Mesodermal cell (in vitro differentiated cells): ENCODE results near the gene SLC35A1.

Experiments
- H3K27ac ChIP-seq: 2 replicates; pipeline ENCODE4 v1.7.0; 2013; ENCODE audit warnings: mild to moderate bottlenecking, low read depth, low read length, moderate library complexity; ENCODE audit not compliant: severe bottlenecking
- H3K36me3 ChIP-seq: 2 replicates; pipeline ENCODE4 v1.7.1; 2013; ENCODE audit warnings: mild to moderate bottlenecking, low read length, moderate library complexity; ENCODE audit not compliant: control insufficient read depth, insufficient read depth
- H3K4me1 ChIP-seq: one replicate; pipeline ENCODE4 v1.7.1; 2013; ENCODE audit warnings: mild to moderate bottlenecking, low read length; ENCODE audit not compliant: insufficient read depth, control insufficient read depth, poor library complexity, severe bottlenecking
- H3K4me3 ChIP-seq: 2 replicates; pipeline ENCODE4 v1.7.0; 2013; ENCODE audit warnings: low read length, control low read depth, mild to moderate bottlenecking; ENCODE audit not compliant: insufficient read depth, poor library complexity, severe bottlenecking; ENCODE audit errors: extremely low read depth
- H3K9me3 ChIP-seq: 2 replicates; pipeline ENCODE4 v1.7.1; 2013; ENCODE audit warnings: mild to moderate bottlenecking, low read length, moderate library complexity; ENCODE audit not compliant: control insufficient read depth
- WGBS, 2 experiments: methylation state at CpG; one replicate each; pipeline ENCODE4 v1.1.5; 2013; ENCODE audit warnings: missing lambda C conversion rate in 2 of 2; ENCODE audit not compliant: insufficient coverage in 2 of 2; 5-methylcytosine and 5-hydroxymethylcytosine counted together

Gene SLC35A1

DNA sequence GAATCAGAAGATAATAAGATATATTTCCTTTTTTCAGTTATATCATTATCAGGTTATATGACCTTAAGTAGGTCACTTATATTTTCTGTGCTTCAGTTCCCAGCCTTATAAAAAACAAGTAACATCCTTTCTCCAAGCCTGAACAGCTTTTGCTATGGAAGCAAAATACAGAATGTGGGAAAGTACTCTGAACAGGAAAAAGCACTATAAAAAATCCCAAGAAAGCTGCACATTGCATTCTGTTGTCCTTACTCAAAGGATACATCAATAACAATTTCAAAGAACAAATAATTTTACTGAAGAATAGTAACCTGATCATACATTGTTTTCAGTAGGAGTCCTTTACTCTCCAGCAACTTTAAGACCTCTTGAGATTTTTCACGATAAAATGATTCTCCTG is 56.4 kb downstream of the SLC35A1 start:
- no peaks in the 10 kb centered on the region for H3K9me3 ChIP-seq
- no peak overlapping the region for H3K4me3 ChIP-seq
- no peak overlapping the region for H3K27ac ChIP-seq
- peaks cover 65% of the 10 kb centered on the region for H3K36me3 ChIP-seq
- H3K4me1 ChIP-seq, result no peaks in the 10 kb centered on the region
- WGBS, 2 experiments, result 100% methylated on average over 1 of the region's 1 CpG; no CpG with 5 or more reads in 1 of the 2 experiments

DNA sequence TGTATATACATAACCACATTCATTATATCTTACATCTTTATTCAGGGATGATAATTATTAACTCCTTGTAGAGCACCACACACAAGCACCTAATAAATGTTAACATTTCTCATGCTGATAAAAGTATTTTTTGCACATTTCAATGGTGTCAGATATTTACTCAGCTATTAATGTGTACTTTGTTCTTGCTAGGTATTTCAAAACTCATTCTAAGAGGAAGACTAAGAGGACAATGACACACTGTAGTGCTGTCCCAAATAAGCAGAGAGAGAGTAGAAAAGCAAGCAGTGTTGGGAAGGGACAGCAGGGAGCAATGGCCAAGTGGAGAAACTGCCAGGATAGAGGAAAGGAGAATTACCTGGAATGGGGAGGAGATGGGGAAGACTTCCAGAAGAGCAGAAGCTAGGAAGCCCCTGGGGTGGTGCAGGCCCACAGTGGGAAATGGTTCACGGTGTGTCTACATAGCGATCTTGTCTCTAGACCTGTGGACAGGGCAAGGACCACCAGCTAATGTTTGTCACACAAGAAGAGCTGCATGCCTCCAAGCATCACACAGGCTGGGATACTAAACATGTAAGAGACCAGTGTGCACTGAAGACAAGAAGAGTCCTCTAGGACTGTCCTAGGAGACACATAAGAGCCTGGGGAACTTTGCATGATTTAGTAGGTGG is 61.7 kb downstream of the SLC35A1 start:
- WGBS, 2 experiments, result 93 to 100% methylated on average over 2 of the region's 2 CpGs
- H3K36me3 ChIP-seq, result peaks cover 63% of the 10 kb centered on the region
- no peak overlapping the region for H3K4me3 ChIP-seq

DNA sequence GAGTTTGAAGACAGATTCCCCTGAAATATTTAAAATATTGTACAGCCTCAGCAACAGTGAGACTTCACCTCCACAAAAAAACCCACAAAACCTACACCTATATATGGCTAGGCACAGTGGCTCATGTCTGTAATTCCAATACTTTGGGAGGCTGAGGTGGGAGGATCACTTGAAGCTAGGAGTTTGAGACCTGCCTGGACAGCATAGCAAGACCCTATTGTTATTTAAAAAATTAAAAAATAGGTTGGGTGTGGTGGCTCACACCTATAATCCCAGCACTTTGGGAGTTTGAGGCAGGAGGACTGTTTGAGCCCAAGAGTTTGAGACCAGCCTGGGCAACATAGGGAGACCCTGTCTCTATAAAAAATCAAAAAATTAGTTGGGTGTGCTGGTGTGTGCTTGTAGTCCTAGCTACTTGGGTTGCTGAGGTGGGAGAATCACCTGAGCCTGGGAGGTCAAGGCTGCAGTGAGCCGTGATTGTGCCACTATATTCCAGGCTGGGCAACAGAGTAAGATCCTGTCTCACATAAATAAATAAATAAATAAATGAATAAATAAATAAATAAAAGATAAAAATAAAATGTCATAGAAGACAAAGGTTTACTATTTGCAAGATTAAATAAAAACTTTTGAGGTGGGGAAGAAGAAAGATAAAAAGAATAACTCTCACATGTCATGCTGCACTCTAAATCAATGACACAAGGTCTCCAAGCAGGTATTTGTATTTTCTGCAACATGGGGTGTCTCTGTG is 65.9 kb downstream of the SLC35A1 start:
- no CpG with 5 or more reads among the region's 1 CpG for WGBS, 2 experiments
- no peak overlapping the region for H3K4me3 ChIP-seq

More for the DNA sequence above, 61.7 kb downstream of the SLC35A1 start:
- Histone ChIP-seq H3K9me3 (no peaks in the 10 kb centered on the region), H3K4me1 (no peaks in the 10 kb centered on the region), H3K27ac (no peak overlapping the region)

DNA sequence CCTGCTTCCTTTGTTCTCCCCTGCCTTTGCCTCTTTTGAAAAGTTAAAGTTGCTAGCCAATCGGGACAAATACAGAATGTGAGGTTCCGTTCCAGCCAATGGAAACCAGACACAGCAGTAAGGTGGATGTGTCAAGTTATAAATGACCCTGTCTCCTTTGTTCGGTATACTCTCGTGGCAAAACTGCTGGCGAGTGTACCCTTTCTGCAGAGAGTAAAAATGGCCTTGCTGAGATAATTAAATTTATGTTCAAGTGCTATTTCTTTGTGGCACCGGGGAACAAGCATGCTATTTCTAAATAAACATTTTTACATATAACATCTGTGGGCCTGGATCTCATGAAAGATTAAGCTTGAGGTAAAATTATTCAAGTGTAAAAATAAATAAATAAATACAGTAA is 66.8 kb downstream of the SLC35A1 start:
- no peaks in the 10 kb centered on the region for H3K4me1 ChIP-seq
- peaks cover 75% of the 10 kb centered on the region for H3K36me3 ChIP-seq
- no peak overlapping the region for H3K27ac ChIP-seq
- H3K9me3 ChIP-seq, result peaks cover 7% of the 10 kb centered on the region
- no peak overlapping the region for H3K4me3 ChIP-seq
- WGBS, 2 experiments, result 95% methylated on average over 3 to 4 of the region's 6 CpGs

More for the DNA sequence above, 65.9 kb downstream of the SLC35A1 start:
- peaks cover 7% of the 10 kb centered on the region for H3K9me3 ChIP-seq
- H3K4me1 ChIP-seq, result no peaks in the 10 kb centered on the region
- no peak overlapping the region for H3K27ac ChIP-seq
- peaks cover 70% of the 10 kb centered on the region for H3K36me3 ChIP-seq

DNA sequence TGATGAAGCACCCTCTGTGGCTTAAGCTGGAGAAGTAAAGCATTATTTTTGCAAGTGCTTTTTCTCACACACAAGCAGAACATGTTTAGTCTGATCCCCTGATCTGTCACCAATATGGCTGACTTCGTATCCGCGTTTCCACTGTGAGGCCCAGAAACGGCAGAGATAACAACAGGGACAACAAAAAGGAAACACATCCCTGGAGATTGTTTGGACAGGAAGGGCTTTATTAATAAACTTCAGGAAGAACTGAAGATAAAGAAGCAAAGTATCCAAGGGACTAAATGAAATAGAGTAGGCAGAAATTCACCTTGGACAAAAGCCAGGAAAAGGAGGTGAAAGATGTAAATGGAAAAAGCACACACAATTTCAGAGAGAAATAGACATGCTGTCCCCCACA is 67.8 kb downstream of the SLC35A1 start:
- no peaks in the 10 kb centered on the region for H3K4me1 ChIP-seq
- peaks cover 7% of the 10 kb centered on the region for H3K9me3 ChIP-seq
- peaks cover 81% of the 10 kb centered on the region for H3K36me3 ChIP-seq
- H3K4me3 ChIP-seq, result no peak overlapping the region
- no peak overlapping the region for H3K27ac ChIP-seq
- 92 to 100% methylated on average over 4 of the region's 4 CpGs for WGBS, 2 experiments

DNA sequence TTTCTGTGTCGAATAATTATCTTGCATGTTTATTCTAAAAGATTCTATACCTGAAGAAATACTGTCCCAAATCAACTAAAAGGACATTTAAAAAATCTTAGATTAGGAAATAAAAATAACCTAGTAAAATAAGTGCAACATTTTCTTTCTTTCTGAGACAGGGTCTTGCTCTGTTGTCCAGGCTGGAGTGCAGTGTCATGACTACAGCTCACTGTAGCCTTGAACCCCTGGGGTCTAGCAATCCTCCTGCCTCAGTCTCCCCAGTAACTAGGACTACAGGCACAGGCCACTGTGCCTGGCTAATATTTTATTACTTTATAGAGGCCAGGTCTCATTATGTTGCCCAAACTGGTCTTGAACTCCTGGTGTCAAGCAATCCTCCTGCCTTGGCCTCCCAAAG is 68.3 kb downstream of the SLC35A1 start:
- WGBS, 2 experiments, result no CpG with 5 or more reads among the region's 1 CpG
- no peak overlapping the region for H3K4me3 ChIP-seq
- H3K27ac ChIP-seq, result no peak overlapping the region
- H3K36me3 ChIP-seq, result peaks cover 81% of the 10 kb centered on the region
- H3K4me1 ChIP-seq, result no peaks in the 10 kb centered on the region
- H3K9me3 ChIP-seq, result peaks cover 7% of the 10 kb centered on the region

DNA sequence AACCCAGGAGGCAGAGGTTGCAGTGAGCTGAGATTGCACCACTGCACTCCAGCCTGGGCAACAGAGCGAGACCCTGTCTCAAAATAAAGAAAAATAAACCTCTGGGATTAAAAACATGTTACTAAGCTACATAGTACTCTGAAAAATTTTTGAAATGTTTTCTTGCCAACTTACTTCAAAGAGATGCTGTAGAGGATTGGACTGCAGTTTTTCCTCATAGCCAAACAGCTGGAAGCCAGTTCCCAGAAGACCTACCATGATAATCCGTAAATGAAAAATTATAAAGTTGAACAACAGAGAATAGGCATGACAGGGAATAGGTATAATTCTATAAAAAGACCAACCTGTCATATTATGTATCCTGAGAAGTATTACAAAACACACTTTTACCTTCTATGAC is 69.0 kb downstream of the SLC35A1 start:
- H3K36me3 ChIP-seq, result peaks cover 88% of the 10 kb centered on the region
- no CpG with 5 or more reads among the region's 2 CpGs for WGBS, 2 experiments

DNA sequence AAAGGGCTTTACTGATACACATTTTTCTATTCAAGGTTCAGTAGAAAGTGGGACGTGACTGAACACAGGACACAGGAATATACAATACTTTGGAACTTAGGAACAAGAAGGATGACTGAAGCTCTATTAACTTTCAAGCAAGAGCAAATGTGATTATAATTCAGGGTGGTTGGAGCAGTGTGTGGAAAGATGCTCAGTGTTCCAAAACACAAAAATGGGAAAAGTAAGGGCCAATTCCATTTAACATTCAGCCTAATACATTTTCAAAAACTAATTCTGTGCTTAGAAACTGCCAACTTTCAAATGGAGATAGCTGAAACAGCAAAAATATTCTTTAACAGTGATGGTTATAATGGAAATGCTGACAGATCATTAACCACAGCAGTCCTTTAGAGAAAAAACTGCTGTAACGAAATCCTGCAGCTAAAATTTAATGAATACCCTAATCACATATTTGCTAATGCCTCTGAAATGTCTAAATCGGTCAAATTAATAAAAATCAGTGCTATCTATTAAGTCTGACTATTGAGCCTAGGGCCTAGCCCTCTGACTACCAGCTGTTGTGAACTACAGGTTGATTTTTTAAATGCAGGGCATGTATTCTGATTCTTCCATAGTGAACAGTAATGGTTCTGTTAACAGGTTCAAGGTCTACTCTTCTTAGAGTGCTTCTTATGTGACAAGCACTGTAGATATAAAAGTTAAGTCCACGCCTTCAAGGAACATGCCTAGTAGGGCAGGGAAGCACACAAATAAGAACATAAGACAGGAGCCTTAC is 71.1 kb downstream of the SLC35A1 start:
- Histone ChIP-seq H3K4me1 (no peaks in the 10 kb centered on the region), H3K36me3 (peaks cover 82% of the 10 kb centered on the region), H3K9me3 (peaks cover 7% of the 10 kb centered on the region), H3K4me3 (no peak overlapping the region), H3K27ac (no peak overlapping the region)
- 100% methylated on average over 2 of the region's 4 CpGs; no CpG with 5 or more reads in 1 of the 2 experiments for WGBS, 2 experiments

More for the DNA sequence above, 69.0 kb downstream of the SLC35A1 start:
- Histone ChIP-seq H3K27ac (no peak overlapping the region), H3K4me3 (no peak overlapping the region), H3K9me3 (peaks cover 7% of the 10 kb centered on the region), H3K4me1 (no peaks in the 10 kb centered on the region)

DNA sequence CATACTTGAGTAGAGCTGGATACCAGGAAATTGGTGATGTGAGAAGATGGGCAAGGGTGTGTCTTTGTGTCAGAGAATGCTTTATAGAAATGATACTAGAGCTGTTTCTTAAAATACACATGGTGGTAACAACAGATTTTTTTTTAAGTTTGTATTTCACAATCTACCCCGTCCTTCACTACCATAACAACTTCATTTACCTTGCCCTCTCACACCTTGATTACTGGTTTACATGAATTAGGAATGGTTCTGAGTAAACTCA is 71.6 kb downstream of the SLC35A1 start:
- Histone ChIP-seq H3K27ac (no peak overlapping the region), H3K9me3 (peaks cover 7% of the 10 kb centered on the region), H3K4me3 (no peak overlapping the region), H3K36me3 (peaks cover 80% of the 10 kb centered on the region), H3K4me1 (no peaks in the 10 kb centered on the region)
- WGBS, 2 experiments, result no CpG with 5 or more reads among the region's 1 CpG

DNA sequence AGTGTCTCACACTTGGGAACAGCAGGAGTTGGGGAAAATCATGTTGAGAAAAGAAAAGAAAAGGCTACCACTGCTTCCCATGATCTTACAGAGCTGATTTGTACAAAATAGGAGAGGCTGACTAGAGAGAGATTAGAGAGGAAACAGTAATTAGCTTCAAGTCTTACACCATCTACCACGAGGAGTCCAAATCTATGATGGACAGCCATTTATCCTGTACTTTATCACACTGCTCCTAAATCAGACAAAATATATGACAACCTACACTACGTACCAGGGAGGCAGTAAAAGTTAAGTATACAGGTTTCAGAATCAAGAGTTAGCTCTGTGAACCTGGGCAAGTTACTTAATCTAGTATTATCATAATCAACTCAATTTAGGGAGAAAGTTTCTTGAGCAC is 79.0 kb downstream of the SLC35A1 start:
- no CpG with 5 or more reads among the region's 2 CpGs for WGBS, 2 experiments
- Histone ChIP-seq H3K9me3 (no peaks in the 10 kb centered on the region), H3K4me1 (no peaks in the 10 kb centered on the region), H3K36me3 (peaks cover 74% of the 10 kb centered on the region), H3K27ac (no peak overlapping the region), H3K4me3 (no peak overlapping the region)
